ENCODE measurements around the gene SGK1.
A peak's percentile ranks its signal among the peaks of the same experiment; 100 is the strongest.

The SGK1 gene

DNA sequence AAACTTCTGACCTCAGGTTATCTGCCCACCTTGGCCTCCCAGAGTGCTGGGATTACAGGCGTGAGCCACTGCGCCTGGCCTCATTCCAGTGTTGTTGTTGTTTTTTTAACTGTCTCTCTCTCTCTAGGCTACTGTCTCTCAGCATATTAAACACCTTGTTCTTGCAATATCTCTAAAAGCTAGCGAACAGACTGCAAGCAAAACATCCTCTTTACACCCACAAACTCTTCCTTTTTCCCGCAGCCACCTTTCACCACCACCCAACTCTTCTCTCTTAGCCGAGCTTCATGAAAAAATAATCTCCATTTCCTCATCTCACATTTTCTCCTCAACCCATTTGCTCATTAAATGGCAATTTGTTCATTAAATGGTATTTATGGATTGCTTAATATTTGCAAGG, 45.5 kb downstream of the SGK1 start:
- CTCF ChIA-PET = interaction anchor here (0.7 kb wide), 1 partner anchor 11 kb away, joined by 3 read pairs; no protein-coding TSS in a partner anchor
- POLR2A ChIA-PET = no interaction called here
- TF ChIP-seq CTBP1 (IDR thresholded peaks at IDR 0.05; ENCODE audit: borderline replicate concordance) = no peak
- no peak for TF ChIP-seq HDGF (IDR thresholded peaks at IDR 0.05; ENCODE audit: borderline replicate concordance)
- TF ChIP-seq NFRKB (IDR thresholded peaks at IDR 0.05) = no peak
- TF ChIP-seq, protein P1, sequence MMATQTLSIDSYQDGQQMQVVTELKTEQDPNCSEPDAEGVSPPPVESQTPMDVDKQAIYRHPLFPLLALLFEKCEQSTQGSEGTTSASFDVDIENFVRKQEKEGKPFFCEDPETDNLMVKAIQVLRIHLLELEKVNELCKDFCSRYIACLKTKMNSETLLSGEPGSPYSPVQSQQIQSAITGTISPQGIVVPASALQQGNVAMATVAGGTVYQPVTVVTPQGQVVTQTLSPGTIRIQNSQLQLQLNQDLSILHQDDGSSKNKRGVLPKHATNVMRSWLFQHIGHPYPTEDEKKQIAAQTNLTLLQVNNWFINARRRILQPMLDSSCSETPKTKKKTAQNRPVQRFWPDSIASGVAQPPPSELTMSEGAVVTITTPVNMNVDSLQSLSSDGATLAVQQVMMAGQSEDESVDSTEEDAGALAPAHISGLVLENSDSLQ (IDR thresholded peaks at IDR 0.05) = no peak
- TF ChIP-seq ELF4 (IDR thresholded peaks at IDR 0.05) = no peak
- no peak for TF ChIP-seq LEF1 (IDR thresholded peaks at IDR 0.05; ENCODE audit: borderline replicate concordance)
- no peak for TF ChIP-seq SUZ12 (IDR thresholded peaks at IDR 0.05)
- TF ChIP-seq FOXA1 (IDR thresholded peaks at IDR 0.05) = no peak
- no peak for TF ChIP-seq L3MBTL2 (conservative IDR thresholded peaks at IDR 0.05)
- TF ChIP-seq BHLHE40 (IDR thresholded peaks at IDR 0.05; ENCODE audit: borderline replicate concordance) = no peak
- no peak for TF ChIP-seq SP1 (IDR thresholded peaks at IDR 0.05)
- TF ChIP-seq ARNT (IDR thresholded peaks at IDR 0.05) = no peak
- TF ChIP-seq ZNF384 (IDR thresholded peaks at IDR 0.05) = no peak
- no peak for TF ChIP-seq FOXM1 (IDR thresholded peaks at IDR 0.05; ENCODE audit: borderline replicate concordance)
- no peak for TF ChIP-seq FOXK2 (IDR thresholded peaks at IDR 0.05)
- TF ChIP-seq TARDBP (IDR thresholded peaks at IDR 0.05) = no peak
- DNase-seq (ENCODE audit: extremely low spot score) = no peak

DNA sequence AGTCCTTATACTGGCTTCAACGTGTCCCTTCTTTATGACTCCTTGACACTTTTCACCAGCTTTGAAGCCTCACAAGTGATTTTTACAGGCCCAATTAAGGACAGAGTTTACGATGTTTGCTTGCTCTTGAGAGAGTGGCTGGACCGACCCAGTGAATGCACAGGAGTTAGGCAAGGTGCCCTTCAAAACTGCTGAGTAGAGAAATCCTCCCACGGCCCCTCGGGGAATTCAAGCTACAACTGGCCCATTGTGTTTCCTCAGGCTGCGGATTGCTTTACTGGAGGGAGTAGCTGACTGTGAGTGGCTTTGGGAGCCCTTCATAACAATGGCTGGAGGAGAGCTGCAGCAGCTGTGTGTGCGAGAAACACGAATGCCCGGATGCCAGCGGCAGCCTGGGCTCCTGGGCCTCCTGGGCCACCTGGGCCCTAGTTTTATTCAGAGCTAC, 50.0 kb downstream of the SGK1 start:
- POLR2A ChIA-PET = no interaction called here
- TF ChIP-seq, protein P1 (IDR thresholded peaks at IDR 0.05) = no peak
- TF ChIP-seq BHLHE40 (IDR thresholded peaks at IDR 0.05; ENCODE audit: borderline replicate concordance) = no peak
- no peak for TF ChIP-seq ZNF384 (IDR thresholded peaks at IDR 0.05)
- TF ChIP-seq L3MBTL2 (conservative IDR thresholded peaks at IDR 0.05) = no peak
- no peak for TF ChIP-seq FOXA1 (IDR thresholded peaks at IDR 0.05)
- TF ChIP-seq LEF1 (IDR thresholded peaks at IDR 0.05; ENCODE audit: borderline replicate concordance) = no peak
- peak; percentile 35 for DNase-seq (ENCODE audit: extremely low spot score)
- CTCF ChIA-PET = no interaction called here

DNA sequence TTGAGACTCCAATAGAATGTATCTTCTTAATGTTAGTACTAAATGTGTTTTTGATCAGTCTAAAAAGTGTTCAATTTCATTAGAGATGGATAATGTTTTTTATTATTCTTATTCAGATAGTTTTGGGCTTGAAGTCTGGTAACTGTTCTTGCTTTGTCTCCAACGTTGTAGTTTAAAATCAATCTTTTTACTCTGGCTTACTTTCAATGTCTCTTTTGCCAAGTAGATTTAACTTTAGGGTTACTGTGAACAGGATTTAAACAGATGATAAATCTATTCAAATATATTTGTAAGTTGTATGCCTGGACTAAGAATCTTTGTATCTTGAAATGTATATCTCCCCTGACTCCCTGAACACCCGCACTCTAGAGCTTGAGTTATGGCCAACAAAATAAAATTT, 51.1 kb downstream of the SGK1 start:
- no peak for DNase-seq (ENCODE audit: extremely low spot score)
- TF ChIP-seq FOXK2 (IDR thresholded peaks at IDR 0.05) (no peak), BHLHE40 (IDR thresholded peaks at IDR 0.05; ENCODE audit: borderline replicate concordance) (no peak), NFRKB (IDR thresholded peaks at IDR 0.05) (no peak), L3MBTL2 (conservative IDR thresholded peaks at IDR 0.05) (no peak), HDGF (IDR thresholded peaks at IDR 0.05; ENCODE audit: borderline replicate concordance) (no peak), ARNT (IDR thresholded peaks at IDR 0.05) (no peak), LEF1 (IDR thresholded peaks at IDR 0.05; ENCODE audit: borderline replicate concordance) (no peak)
- TF ChIP-seq, protein P1 (IDR thresholded peaks at IDR 0.05) = no peak
- CTCF ChIA-PET = interaction anchor here (0.6 kb wide), 1 partner anchor 19 kb away, joined by 3 read pairs; no protein-coding TSS in a partner anchor
- POLR2A ChIA-PET = interaction anchor here (0.5 kb wide), 1 partner anchor 93 kb away, joined by 3 read pairs; no protein-coding TSS in a partner anchor

DNA sequence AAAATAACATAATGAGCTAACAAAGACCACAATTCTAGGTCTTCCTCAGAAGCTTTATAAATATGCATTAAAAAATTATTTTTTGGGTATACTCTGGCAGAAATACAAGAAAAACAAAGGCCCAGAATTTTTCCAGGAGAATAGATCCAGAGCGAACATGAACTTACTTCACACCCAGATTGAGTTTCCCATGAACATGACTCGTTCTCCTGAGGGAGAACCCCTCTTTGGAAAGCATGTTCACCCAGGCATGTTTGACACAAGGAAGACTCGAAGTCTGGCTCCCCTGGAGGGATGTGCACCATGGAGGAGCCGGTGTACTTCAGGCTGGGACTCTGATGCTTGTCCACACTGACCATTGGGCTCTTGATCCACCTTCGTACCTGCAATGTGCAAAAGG, 56.1 kb downstream of the SGK1 start:
- TF ChIP-seq FOXM1 (IDR thresholded peaks at IDR 0.05; ENCODE audit: borderline replicate concordance) = no peak
- no peak for TF ChIP-seq L3MBTL2 (conservative IDR thresholded peaks at IDR 0.05)
- TF ChIP-seq, protein P1 (IDR thresholded peaks at IDR 0.05) = no peak
- TF ChIP-seq TARDBP (IDR thresholded peaks at IDR 0.05) = no peak
- TF ChIP-seq FOXA1 (IDR thresholded peaks at IDR 0.05) = no peak
- no peak for TF ChIP-seq LEF1 (IDR thresholded peaks at IDR 0.05; ENCODE audit: borderline replicate concordance)
- TF ChIP-seq ELF4 (IDR thresholded peaks at IDR 0.05) = no peak
- TF ChIP-seq FOXK2 (IDR thresholded peaks at IDR 0.05) = no peak
- TF ChIP-seq SP1 (IDR thresholded peaks at IDR 0.05) = no peak
- no peak for DNase-seq (ENCODE audit: extremely low spot score)
- ChIA-PET CTCF (no interaction called here), POLR2A (no interaction called here)

DNA sequence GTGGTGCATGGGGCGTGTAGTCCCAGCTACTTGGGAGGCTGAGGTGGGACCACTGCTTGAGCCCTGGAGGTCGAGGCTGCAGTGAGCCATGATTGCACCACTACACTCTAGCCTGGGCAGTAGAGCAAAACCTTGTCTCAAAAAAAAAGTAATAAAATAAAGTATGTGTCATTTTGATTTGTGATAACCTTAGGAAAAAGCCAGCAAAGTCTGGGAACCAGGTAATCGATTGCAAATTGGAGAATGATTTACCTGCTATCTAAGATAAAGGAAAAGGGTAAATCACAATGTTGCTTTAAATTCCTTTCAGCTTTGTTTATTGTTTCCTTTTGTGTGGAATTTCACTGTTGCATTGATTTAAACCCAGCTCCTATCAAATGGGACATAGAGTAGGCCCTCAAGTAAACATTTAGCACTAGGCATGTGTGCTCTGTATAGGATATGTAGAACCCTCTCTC, 59.0 kb downstream of the SGK1 start:
- TF ChIP-seq FOXK2 (IDR thresholded peaks at IDR 0.05) (no peak), SUZ12 (IDR thresholded peaks at IDR 0.05) (no peak), HDGF (IDR thresholded peaks at IDR 0.05; ENCODE audit: borderline replicate concordance) (no peak), TARDBP (IDR thresholded peaks at IDR 0.05) (no peak), FOXM1 (IDR thresholded peaks at IDR 0.05; ENCODE audit: borderline replicate concordance) (no peak), BHLHE40 (IDR thresholded peaks at IDR 0.05; ENCODE audit: borderline replicate concordance) (no peak), FOXA1 (IDR thresholded peaks at IDR 0.05) (no peak), LEF1 (IDR thresholded peaks at IDR 0.05; ENCODE audit: borderline replicate concordance) (no peak), L3MBTL2 (conservative IDR thresholded peaks at IDR 0.05) (no peak), NFRKB (IDR thresholded peaks at IDR 0.05) (no peak), ARNT (IDR thresholded peaks at IDR 0.05) (no peak), ZNF384 (IDR thresholded peaks at IDR 0.05) (no peak), SP1 (IDR thresholded peaks at IDR 0.05) (no peak), CTBP1 (IDR thresholded peaks at IDR 0.05; ENCODE audit: borderline replicate concordance) (no peak), ELF4 (IDR thresholded peaks at IDR 0.05) (no peak)
- TF ChIP-seq, protein P1 (IDR thresholded peaks at IDR 0.05) = no peak
- ChIA-PET CTCF (no interaction called here), POLR2A (no interaction called here)
- no peak for DNase-seq (ENCODE audit: extremely low spot score)

All from HEK293T (cell line).